ENCODE data around the gene GORAB. TPM values are rescaled to one million over a fixed set of nuclear protein-coding genes. Genes with fewer than 3 reads are reported as not detected.

The GORAB gene
- total and polyA plus RNA-seq, 10 of the 15 experiments (the other 5 are each of a cell fraction or from before 2014, with no cell fraction given): 5.5 to 38.6 (median 10.3) TPM

DNA sequence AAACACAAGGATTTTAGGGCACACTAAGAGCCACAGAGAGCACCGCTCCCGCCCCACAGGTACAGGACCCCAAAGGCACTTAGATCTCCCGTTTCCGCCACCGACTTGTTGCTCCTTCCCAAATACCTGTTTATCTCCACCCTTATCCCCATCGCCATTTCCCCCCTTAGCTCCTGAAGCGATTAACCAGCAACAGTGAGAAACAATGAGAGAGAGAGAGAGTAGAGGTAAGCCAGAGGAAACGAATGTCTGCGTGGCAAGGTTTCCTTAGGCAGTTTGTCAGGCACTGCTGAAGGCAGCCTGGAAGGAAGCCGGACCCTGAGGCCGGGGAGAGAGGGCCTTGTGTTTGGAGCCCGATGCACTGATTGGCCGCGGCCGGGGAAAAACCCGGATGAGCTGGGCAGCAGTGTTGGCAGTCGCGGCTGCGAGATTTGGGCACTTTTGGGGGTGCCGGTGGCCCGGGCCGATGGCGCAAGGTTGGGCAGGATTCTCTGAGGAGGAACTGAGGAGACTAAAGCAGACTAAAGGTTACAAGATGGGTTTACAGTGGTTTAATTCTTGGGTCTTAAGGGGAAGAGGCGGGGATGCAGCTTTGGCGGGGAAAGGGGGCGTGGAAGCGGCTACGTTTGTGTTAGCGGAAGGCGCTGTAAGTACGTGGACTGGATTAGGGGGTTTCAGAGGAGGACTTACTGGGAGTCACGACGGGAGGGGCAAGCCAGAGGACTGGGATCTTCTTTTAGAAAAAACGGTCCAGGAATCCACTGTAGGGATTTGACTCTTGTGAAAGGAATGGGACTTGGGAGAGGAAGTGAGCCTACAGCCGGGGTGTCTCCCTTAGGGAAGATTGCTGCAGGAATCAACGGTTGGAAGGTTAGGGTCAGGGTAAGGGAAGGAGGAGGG lies at the start of gene GORAB (continued):
- TF ChIP-seq BCLAF1 (IDR thresholded peaks at IDR 0.05) (no peak), SUPT20H (IDR thresholded peaks at IDR 0.05; ENCODE audit: borderline replicate concordance, control insufficient read depth, low read depth, low read length) (no peak), RUNX3 (IDR thresholded peaks at IDR 0.05; ENCODE audit: low read length) (peak; percentile 53), MYB (IDR thresholded peaks at IDR 0.05; ENCODE audit: borderline replicate concordance, low read depth, low read length) (peak; percentile 91), CEBPB (IDR thresholded peaks at IDR 0.05; ENCODE audit: borderline replicate concordance in 1 of 2, low read depth in 2 of 2, low read length in 2 of 2) (no peak), RELB (IDR thresholded peaks at IDR 0.05; ENCODE audit: low read depth) (peak; percentile 97), NRF1 (conservative IDR thresholded peaks at IDR 0.05; ENCODE audit: low read depth, low read length) (no peak), PML (IDR thresholded peaks at IDR 0.05; ENCODE audit: low read length) (peak; percentile 95), ZNF622 (IDR thresholded peaks at IDR 0.05) (no peak), POLR2AphosphoS5 (IDR thresholded peaks at IDR 0.05; ENCODE audit: low read length) (peak; percentile 96), SMAD5 (IDR thresholded peaks at IDR 0.05; ENCODE audit: low read depth) (peak; percentile 86; the same call in 1 of the 2 replicates), HDAC2 (IDR thresholded peaks at IDR 0.05) (no peak), NBN (IDR thresholded peaks at IDR 0.05) (peak; percentile 95), CHD2 (IDR thresholded peaks at IDR 0.05; ENCODE audit: borderline replicate concordance, low read depth, low read length) (peak; percentile 65; the same call in 1 of the 2 replicates), NKRF (conservative IDR thresholded peaks at IDR 0.05) (0 out of 2 replicates have a peak, but pooled peaks have one; percentile 21)
- TF ChIP-seq, protein P1, sequence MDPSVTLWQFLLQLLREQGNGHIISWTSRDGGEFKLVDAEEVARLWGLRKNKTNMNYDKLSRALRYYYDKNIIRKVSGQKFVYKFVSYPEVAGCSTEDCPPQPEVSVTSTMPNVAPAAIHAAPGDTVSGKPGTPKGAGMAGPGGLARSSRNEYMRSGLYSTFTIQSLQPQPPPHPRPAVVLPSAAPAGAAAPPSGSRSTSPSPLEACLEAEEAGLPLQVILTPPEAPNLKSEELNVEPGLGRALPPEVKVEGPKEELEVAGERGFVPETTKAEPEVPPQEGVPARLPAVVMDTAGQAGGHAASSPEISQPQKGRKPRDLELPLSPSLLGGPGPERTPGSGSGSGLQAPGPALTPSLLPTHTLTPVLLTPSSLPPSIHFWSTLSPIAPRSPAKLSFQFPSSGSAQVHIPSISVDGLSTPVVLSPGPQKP (IDR thresholded peaks at IDR 0.05; ENCODE audit: low read depth, low read length): peak; percentile 71; the same call in 1 of the 2 replicates
- TF ChIP-seq, protein P2, sequence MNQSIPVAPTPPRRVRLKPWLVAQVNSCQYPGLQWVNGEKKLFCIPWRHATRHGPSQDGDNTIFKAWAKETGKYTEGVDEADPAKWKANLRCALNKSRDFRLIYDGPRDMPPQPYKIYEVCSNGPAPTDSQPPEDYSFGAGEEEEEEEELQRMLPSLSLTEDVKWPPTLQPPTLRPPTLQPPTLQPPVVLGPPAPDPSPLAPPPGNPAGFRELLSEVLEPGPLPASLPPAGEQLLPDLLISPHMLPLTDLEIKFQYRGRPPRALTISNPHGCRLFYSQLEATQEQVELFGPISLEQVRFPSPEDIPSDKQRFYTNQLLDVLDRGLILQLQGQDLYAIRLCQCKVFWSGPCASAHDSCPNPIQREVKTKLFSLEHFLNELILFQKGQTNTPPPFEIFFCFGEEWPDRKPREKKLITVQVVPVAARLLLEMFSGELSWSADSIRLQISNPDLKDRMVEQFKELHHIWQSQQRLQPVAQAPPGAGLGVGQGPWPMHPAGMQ (IDR thresholded peaks at IDR 0.05; ENCODE audit: borderline replicate concordance): peak; percentile 97
- TF ChIP-seq, protein P3, sequence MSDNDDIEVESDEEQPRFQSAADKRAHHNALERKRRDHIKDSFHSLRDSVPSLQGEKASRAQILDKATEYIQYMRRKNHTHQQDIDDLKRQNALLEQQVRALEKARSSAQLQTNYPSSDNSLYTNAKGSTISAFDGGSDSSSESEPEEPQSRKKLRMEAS (IDR thresholded peaks at IDR 0.05; ENCODE audit: low read depth, low read length): peak; percentile 69; the same call in 1 of the 2 replicates
- TF ChIP-seq, protein P4, sequence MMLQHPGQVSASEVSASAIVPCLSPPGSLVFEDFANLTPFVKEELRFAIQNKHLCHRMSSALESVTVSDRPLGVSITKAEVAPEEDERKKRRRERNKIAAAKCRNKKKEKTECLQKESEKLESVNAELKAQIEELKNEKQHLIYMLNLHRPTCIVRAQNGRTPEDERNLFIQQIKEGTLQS (IDR thresholded peaks at IDR 0.05; ENCODE audit: borderline replicate concordance, extremely low read depth, low read depth, low read length): no peak
